ENCODE measurements around the gene MTG2. TPM values are rescaled to one million over a fixed set of nuclear protein-coding genes. Genes with fewer than 3 reads are reported as not detected.

MTG2 gene
- total RNA-seq, 4 donors from 2014 or later = 19.3 to 32.5 (median 26.3) TPM

GRCh38 chr20:62209850-62210495 is 27.1 kb downstream of the MTG2 start:
- ATAC-seq (ENCODE audit: low FRiP score) = no peak
- no peak for TF ChIP-seq CTCF (IDR thresholded peaks at IDR 0.05)
- DNase-seq (ENCODE audit: low spot score) = no peak

GRCh38 chr20:62210496-62210855 is 27.6 kb downstream of the MTG2 start:
- no peak for TF ChIP-seq CTCF (IDR thresholded peaks at IDR 0.05)
- ATAC-seq (ENCODE audit: low FRiP score) (no peak), DNase-seq (ENCODE audit: low spot score) (no peak)

- ATAC-seq (ENCODE audit: low FRiP score) (no peak), DNase-seq (ENCODE audit: low spot score) (no peak)
- TF ChIP-seq CTCF (IDR thresholded peaks at IDR 0.05) = no peak
These were observed 28.4 kb downstream of the MTG2 start for GRCh38 chr20:62211216-62211615.

- no peak for TF ChIP-seq CTCF (IDR thresholded peaks at IDR 0.05)
- ATAC-seq (ENCODE audit: low FRiP score) (no peak), DNase-seq (ENCODE audit: low spot score) (no peak)
These were observed 29.0 kb downstream of the MTG2 start for GRCh38 chr20:62211769-62212288.

- no peak for TF ChIP-seq CTCF (IDR thresholded peaks at IDR 0.05)
- DNase-seq (ENCODE audit: low spot score) (no peak), ATAC-seq (ENCODE audit: low FRiP score) (no peak)
These were observed 29.5 kb downstream of the MTG2 start for GRCh38 chr20:62212299-62212698.

GRCh38 chr20:62214067-62214466 is 31.2 kb downstream of the MTG2 start:
- no peak for TF ChIP-seq CTCF (IDR thresholded peaks at IDR 0.05)
- ATAC-seq (ENCODE audit: low FRiP score) (no peak), DNase-seq (ENCODE audit: low spot score) (no peak)

All from omental fat pad (tissue), 4 donors.